Memory B cell (primary cell): Measurements from ENCODE around the gene OSBPL5.

Source experiments
- ATAC-seq: fragments of 150-1000 bp; cut with Tn5 transposase; 2 replicates; pipeline ENCODE4 v1.10.0; 2021; ENCODE audit warnings: low read depth, mild to moderate bottlenecking, moderate library complexity
- DNase-seq, 2 donors: peaks; one replicate each; pipeline ENCODE4 v3.0.0; 2022; ENCODE audit warnings: low spot score in 2 of 2
- H3K27ac Mint-ChIP-seq: one replicate; pipeline ENCODE4 v1.8.0; 2022; ENCODE audit warnings: mild to moderate bottlenecking, moderate library complexity, mixed read lengths
- H3K27me3 Mint-ChIP-seq: one replicate; pipeline ENCODE4 v1.8.0; 2022; ENCODE audit warnings: mixed read lengths
- H3K36me3 Mint-ChIP-seq: one replicate; pipeline ENCODE4 v1.8.0; 2022; ENCODE audit warnings: mild to moderate bottlenecking, mixed read lengths
- H3K4me1 Mint-ChIP-seq: one replicate; pipeline ENCODE4 v1.8.0; 2022; ENCODE audit warnings: mixed read lengths
- H3K4me3 Mint-ChIP-seq: one replicate; pipeline ENCODE4 v1.8.0; 2022; ENCODE audit warnings: mild to moderate bottlenecking, moderate library complexity, mixed read lengths
- H3K9me3 Mint-ChIP-seq: one replicate; pipeline ENCODE4 v1.8.0; 2022; ENCODE audit warnings: mixed read lengths

OSBPL5 gene

GRCh38 chr11:3165152-3165705 is at the start of gene OSBPL5:
Gene OSBPL5 (minus strand): TSS chr11:3165310. CDS start chr11:3129148, 36,162 bp downstream.
- peak within 1 kb of the TSS; percentile 1 for H3K4me3 Mint-ChIP-seq
- peaks cover 34% of the 10 kb centered on the region for H3K27me3 Mint-ChIP-seq
- H3K4me1 Mint-ChIP-seq = peaks cover 6% of the 10 kb centered on the region
- H3K9me3 Mint-ChIP-seq = no peaks in the 10 kb centered on the region
- no peaks in the 10 kb centered on the region for H3K36me3 Mint-ChIP-seq
- no peak within 1 kb of the TSS for H3K27ac Mint-ChIP-seq
- no peak for ATAC-seq
- DNase-seq = no peak

- H3K4me1 Mint-ChIP-seq = peaks cover 4% of the 10 kb centered on the region
- no peak overlapping the region for H3K4me3 Mint-ChIP-seq
- H3K27me3 Mint-ChIP-seq = peaks cover 20% of the 10 kb centered on the region
- peaks cover 2% of the 10 kb centered on the region for H3K36me3 Mint-ChIP-seq
- H3K9me3 Mint-ChIP-seq = peaks cover 3% of the 10 kb centered on the region
- ATAC-seq (no peak), DNase-seq (no peak)
- no peak overlapping the region for H3K27ac Mint-ChIP-seq
Measured at GRCh38 chr11:3214420-3214699, 49.2 kb upstream of the OSBPL5 start.

- ATAC-seq (no peak), DNase-seq (no peak)
- Mint-ChIP-seq H3K4me1 (peaks cover 4% of the 10 kb centered on the region), H3K27ac (no peak overlapping the region), H3K27me3 (peaks cover 20% of the 10 kb centered on the region), H3K9me3 (peaks cover 3% of the 10 kb centered on the region), H3K4me3 (no peak overlapping the region), H3K36me3 (peaks cover 2% of the 10 kb centered on the region)
Measured at GRCh38 chr11:3213659-3214419, 48.7 kb upstream of the OSBPL5 start.

- Mint-ChIP-seq H3K27ac (no peak overlapping the region), H3K36me3 (peaks cover 2% of the 10 kb centered on the region), H3K9me3 (peaks cover 3% of the 10 kb centered on the region), H3K4me1 (no peaks in the 10 kb centered on the region), H3K27me3 (peaks cover 6% of the 10 kb centered on the region), H3K4me3 (no peak overlapping the region)
- DNase-seq = no peak
- no peak for ATAC-seq
Measured at GRCh38 chr11:3208272-3208671, 43.2 kb upstream of the OSBPL5 start.

GRCh38 chr11:3207526-3208189 is 42.5 kb upstream of the OSBPL5 start:
- peaks cover 3% of the 10 kb centered on the region for H3K9me3 Mint-ChIP-seq
- H3K4me3 Mint-ChIP-seq = no peak overlapping the region
- peaks cover 4% of the 10 kb centered on the region for H3K27me3 Mint-ChIP-seq
- peaks cover 2% of the 10 kb centered on the region for H3K36me3 Mint-ChIP-seq
- no peak for DNase-seq
- no peak overlapping the region for H3K27ac Mint-ChIP-seq
- ATAC-seq = no peak
- no peaks in the 10 kb centered on the region for H3K4me1 Mint-ChIP-seq

GRCh38 chr11:3206922-3207204 is 41.8 kb upstream of the OSBPL5 start:
- ATAC-seq (no peak), DNase-seq (no peak)
- Mint-ChIP-seq H3K27me3 (peaks cover 4% of the 10 kb centered on the region), H3K36me3 (peaks cover 2% of the 10 kb centered on the region), H3K4me1 (no peaks in the 10 kb centered on the region), H3K9me3 (peaks cover 3% of the 10 kb centered on the region), H3K4me3 (no peak overlapping the region), H3K27ac (no peak overlapping the region)

- Mint-ChIP-seq H3K4me1 (no peaks in the 10 kb centered on the region), H3K4me3 (no peak overlapping the region), H3K27me3 (peaks cover 4% of the 10 kb centered on the region), H3K36me3 (no peaks in the 10 kb centered on the region), H3K27ac (no peak overlapping the region), H3K9me3 (no peaks in the 10 kb centered on the region)
- ATAC-seq (no peak), DNase-seq (no peak)
Measured at GRCh38 chr11:3206156-3206921, 41.2 kb upstream of the OSBPL5 start.

- H3K9me3 Mint-ChIP-seq = no peaks in the 10 kb centered on the region
- no peak overlapping the region for H3K27ac Mint-ChIP-seq
- peaks cover 6% of the 10 kb centered on the region for H3K27me3 Mint-ChIP-seq
- ATAC-seq (no peak), DNase-seq (no peak)
- no peak overlapping the region for H3K4me3 Mint-ChIP-seq
- H3K4me1 Mint-ChIP-seq = no peaks in the 10 kb centered on the region
- H3K36me3 Mint-ChIP-seq = no peaks in the 10 kb centered on the region
Measured at GRCh38 chr11:3205261-3206155, 40.4 kb upstream of the OSBPL5 start.

- DNase-seq (no peak), ATAC-seq (no peak)
- Mint-ChIP-seq H3K4me3 (no peak overlapping the region), H3K27ac (no peak overlapping the region), H3K9me3 (no peaks in the 10 kb centered on the region), H3K36me3 (no peaks in the 10 kb centered on the region), H3K4me1 (no peaks in the 10 kb centered on the region), H3K27me3 (peaks cover 6% of the 10 kb centered on the region)
Measured at GRCh38 chr11:3204141-3205015, 39.3 kb upstream of the OSBPL5 start.

- ATAC-seq (no peak), DNase-seq (no peak)
- Mint-ChIP-seq H3K9me3 (no peaks in the 10 kb centered on the region), H3K36me3 (no peaks in the 10 kb centered on the region), H3K27me3 (peaks cover 7% of the 10 kb centered on the region), H3K27ac (no peak overlapping the region), H3K4me1 (no peaks in the 10 kb centered on the region), H3K4me3 (no peak overlapping the region)
Measured at GRCh38 chr11:3203221-3204043, 38.3 kb upstream of the OSBPL5 start.

GRCh38 chr11:3202759-3203158 is 37.6 kb upstream of the OSBPL5 start:
- Mint-ChIP-seq H3K27me3 (peaks cover 7% of the 10 kb centered on the region), H3K4me1 (no peaks in the 10 kb centered on the region), H3K27ac (no peak overlapping the region), H3K4me3 (no peak overlapping the region), H3K9me3 (no peaks in the 10 kb centered on the region), H3K36me3 (no peaks in the 10 kb centered on the region)
- ATAC-seq = no peak
- DNase-seq = no peak

GRCh38 chr11:3202305-3202704 is 37.2 kb upstream of the OSBPL5 start:
- Mint-ChIP-seq H3K4me3 (no peak overlapping the region), H3K36me3 (no peaks in the 10 kb centered on the region), H3K27ac (no peak overlapping the region), H3K9me3 (no peaks in the 10 kb centered on the region), H3K4me1 (no peaks in the 10 kb centered on the region), H3K27me3 (peaks cover 7% of the 10 kb centered on the region)
- ATAC-seq = no peak
- no peak for DNase-seq
